Activated T-helper 1 cell treated with anti-CD3 and anti-CD28 coated beads, Interleukin-12 subunit alpha, Interleukin-12 subunit beta, Interleukin-2, Interleukin-4 antibody, amounts not matched to agents 30 ng/mL and 10 ng/mL and 1 ng/mL, durations not matched to agents 14 hours and 24 hours and 36 hours (primary cell): ENCODE measurements around the gene FBXO11. TPM values are rescaled to one million over a fixed set of nuclear protein-coding genes. Genes with fewer than 3 reads are reported as not detected.
A peak's percentile ranks its signal among the peaks of the same experiment; 100 is the strongest.

Experiments
- DNase-seq: peaks from one replicate; pipeline ENCODE4 v3.0.0; 2021; ENCODE audit warnings: low spot score
- H3K27ac Mint-ChIP-seq: one replicate; pipeline ENCODE4 v1.8.0; 2021; ENCODE audit warnings: mild to moderate bottlenecking, mixed read lengths
- H3K27me3 Mint-ChIP-seq: one replicate; pipeline ENCODE4 v1.8.0; 2022; ENCODE audit warnings: mild to moderate bottlenecking, moderate library complexity, mixed read lengths; ENCODE audit not compliant: insufficient read depth
- H3K36me3 Mint-ChIP-seq: one replicate; pipeline ENCODE4 v1.8.0; 2021; ENCODE audit warnings: low read depth, mixed read lengths
- H3K4me1 Mint-ChIP-seq: one replicate; pipeline ENCODE4 v1.8.0; 2021; ENCODE audit warnings: low read depth, mixed read lengths
- H3K4me3 Mint-ChIP-seq: one replicate; pipeline ENCODE4 v1.8.0; 2021; ENCODE audit warnings: mild to moderate bottlenecking, moderate library complexity, mixed read lengths
- H3K9me3 Mint-ChIP-seq: one replicate; pipeline ENCODE4 v1.8.0; 2021; ENCODE audit warnings: mixed read lengths
- intact Hi-C: fragments of 100-400 bp; cut with micrococcal nuclease; formaldehyde crosslinking; loops from one replicate; pipeline ENCODE4 v1.15.1; 2024
- total RNA-seq: library from RNA; stranded (reverse); gene quantifications from 2 replicates; pipeline ENCODE4 v1.2.3, GENCODE V29; 2022

FBXO11 gene
- total RNA-seq, 1 donor from 2014 or later = 56.1 TPM

DNA sequence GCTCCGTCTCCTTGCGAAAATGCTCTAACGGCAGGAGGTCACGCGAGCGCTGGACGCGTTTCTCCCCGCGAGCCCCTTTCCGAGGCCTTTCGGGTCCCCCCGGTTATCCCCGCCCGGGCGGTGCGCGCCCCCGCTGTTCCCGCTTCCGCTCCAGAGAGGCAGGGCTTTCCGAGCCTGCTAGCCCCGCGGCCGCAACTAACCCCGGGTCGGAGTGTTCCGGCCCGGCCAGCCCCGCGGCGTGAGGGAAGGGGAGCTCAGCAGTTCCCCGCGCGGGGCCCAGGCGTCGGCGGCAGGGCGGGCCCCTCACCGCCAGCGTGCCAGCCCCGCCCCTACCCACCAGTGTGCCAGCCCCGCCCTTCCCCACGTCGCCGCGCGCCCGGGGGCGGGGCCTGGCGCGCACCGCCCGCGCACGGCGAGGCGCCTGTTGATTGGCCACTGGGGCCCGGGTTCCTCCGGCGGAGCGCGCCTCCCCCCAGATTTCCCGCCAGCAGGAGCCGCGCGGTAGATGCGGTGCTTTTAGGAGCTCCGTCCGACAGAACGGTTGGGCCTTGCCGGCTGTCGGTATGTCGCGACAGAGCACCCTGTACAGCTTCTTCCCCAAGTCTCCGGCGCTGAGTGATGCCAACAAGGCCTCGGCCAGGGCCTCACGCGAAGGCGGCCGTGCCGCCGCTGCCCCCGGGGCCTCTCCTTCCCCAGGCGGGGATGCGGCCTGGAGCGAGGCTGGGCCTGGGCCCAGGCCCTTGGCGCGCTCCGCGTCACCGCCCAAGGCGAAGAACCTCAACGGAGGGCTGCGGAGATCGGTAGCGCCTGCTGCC is 123.4 kb downstream of the FBXO11 start, which contains the start of gene MSH6:
Gene MSH6, plus strand, starts transcription at position 475 of the 815 bp plus-strand sequence. Its CDS starts 89 bp downstream, at position 564.
- Mint-ChIP-seq H3K9me3 (no peaks in the 10 kb centered on the region), H3K27ac (peak within 1 kb of the TSS; percentile 84), H3K4me1 (peaks cover 21% of the 10 kb centered on the region), H3K27me3 (no peaks in the 10 kb centered on the region), H3K36me3 (peaks cover 10% of the 10 kb centered on the region), H3K4me3 (peak within 1 kb of the TSS; percentile 91)
- DNase-seq = peak; percentile 89
- intact Hi-C loops = loop anchor here (1.0 to 5.0 kb wide), 7 partner anchors 123 to 866 kb away; partner anchors contain the start of genes FBXO11 and MSH2

DNA sequence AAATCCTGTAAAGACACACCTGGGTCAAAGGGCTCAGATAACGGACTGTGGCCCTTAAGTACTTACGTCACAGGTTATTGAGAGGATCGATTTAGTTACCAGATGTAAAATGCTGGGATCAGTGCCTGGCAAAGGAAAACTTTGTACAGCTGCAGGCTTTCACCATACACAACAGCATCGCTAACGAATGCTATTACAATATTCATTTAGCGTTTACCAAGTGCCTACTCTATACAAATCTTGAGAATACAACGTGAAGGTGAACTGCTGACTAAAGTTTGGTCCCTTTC is 124.0 kb downstream of the FBXO11 start:
- Mint-ChIP-seq H3K27me3 (peaks cover 2% of the 10 kb centered on the region), H3K36me3 (peaks cover 10% of the 10 kb centered on the region), H3K9me3 (no peaks in the 10 kb centered on the region), H3K4me1 (peaks cover 21% of the 10 kb centered on the region), H3K27ac (peak overlapping the region; percentile 63), H3K4me3 (peak overlapping the region; percentile 83)
- DNase-seq = no peak
- intact Hi-C loops = loop anchor here (1.0 to 5.0 kb wide), 6 partner anchors 260 to 866 kb away; partner anchors contain the start of gene MSH2

DNA sequence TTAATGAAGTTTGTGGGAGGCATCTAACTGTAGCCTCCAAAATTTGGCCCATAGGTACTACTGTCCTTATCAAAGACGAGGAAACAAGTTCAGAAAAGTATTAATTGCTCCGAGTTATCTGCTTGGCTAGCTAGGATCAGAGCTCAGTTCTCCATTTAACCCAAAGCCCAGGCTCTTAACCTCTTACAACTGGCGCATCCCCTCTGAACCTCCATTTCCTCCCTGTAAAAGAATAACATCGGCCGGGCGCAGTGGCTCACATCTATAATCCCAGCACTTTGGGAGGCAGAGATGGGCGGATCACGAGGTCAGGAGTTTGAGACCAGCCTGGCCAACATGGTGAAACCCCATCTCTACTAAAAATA is 126.9 kb downstream of the FBXO11 start:
- no peak for DNase-seq
- H3K4me1 Mint-ChIP-seq = peaks cover 6% of the 10 kb centered on the region
- H3K9me3 Mint-ChIP-seq = no peaks in the 10 kb centered on the region
- no peaks in the 10 kb centered on the region for H3K36me3 Mint-ChIP-seq
- H3K27ac Mint-ChIP-seq = no peak overlapping the region
- H3K27me3 Mint-ChIP-seq = peaks cover 2% of the 10 kb centered on the region
- intact Hi-C loops = no loop called here
- H3K4me3 Mint-ChIP-seq = no peak overlapping the region

DNA sequence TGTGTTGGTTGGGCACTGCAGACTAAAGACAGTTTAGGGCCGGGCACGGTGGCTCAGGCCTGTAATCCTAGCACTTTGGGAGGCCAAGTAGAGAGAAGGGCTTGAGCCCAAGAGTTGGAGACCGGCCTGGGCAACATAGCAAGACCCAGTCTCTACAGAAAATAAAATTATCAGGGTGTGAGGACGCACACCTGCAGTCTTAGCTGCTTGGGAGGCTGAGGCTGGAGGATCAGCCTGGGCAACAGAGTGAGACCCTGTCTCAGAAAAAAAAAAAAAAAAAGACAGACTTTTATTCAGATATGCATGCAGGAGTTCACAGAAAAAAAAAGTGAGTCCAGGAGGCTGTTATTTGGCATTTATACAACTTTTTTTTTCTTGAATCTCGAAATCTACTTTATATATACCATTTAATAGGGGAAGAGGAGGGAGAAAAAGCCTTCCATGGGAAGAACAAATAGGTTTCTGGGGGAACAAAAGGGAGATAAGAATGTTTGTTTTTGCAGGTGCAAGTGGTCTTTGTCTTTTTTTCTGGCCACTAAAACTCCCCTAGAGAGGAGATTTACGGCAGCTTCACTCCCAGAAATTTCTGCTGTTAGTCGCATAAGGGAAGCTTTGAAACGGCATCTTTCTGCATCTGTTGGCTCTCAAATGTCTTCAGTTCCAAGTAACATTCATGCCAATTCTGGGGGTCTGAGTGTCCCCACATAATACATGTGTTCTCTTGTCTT is 127.4 kb downstream of the FBXO11 start:
- H3K27ac Mint-ChIP-seq = no peak overlapping the region
- peaks cover 2% of the 10 kb centered on the region for H3K27me3 Mint-ChIP-seq
- no peak overlapping the region for H3K4me3 Mint-ChIP-seq
- DNase-seq = no peak
- no peaks in the 10 kb centered on the region for H3K36me3 Mint-ChIP-seq
- intact Hi-C loops = no loop called here
- peaks cover 6% of the 10 kb centered on the region for H3K4me1 Mint-ChIP-seq
- H3K9me3 Mint-ChIP-seq = no peaks in the 10 kb centered on the region

DNA sequence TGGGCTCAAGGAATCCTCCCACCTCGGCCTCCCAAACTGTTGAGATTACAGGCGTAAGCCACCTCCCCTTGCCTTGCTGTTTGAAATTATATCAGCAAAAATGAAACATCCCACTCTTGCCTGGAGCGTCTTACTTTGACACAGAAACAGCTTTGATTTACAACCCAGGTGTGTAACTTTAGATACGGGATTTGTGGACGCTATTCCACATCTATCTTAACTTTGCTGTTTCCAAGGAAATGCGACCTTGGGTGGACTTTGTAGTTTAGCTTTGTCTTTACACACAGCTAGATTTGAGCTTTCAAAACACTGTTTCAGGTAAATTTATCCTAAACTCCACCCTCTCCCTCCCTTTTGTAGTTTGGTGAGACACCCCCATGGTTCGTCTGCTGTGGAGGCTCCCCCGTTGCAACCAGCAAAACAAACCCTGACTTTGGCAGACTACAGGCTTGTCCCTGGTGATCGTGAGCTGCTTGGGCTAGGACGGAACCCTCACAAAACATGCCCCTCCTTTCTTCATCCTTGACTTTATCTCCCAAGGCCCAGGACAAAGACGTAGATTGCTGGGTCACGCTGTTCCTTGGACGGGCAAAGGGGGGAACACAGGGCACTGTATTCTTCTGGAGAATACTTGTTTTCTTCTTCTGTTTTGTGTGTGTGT is 128.9 kb downstream of the FBXO11 start:
- peaks cover 5% of the 10 kb centered on the region for H3K4me1 Mint-ChIP-seq
- no peaks in the 10 kb centered on the region for H3K36me3 Mint-ChIP-seq
- peaks cover 2% of the 10 kb centered on the region for H3K27me3 Mint-ChIP-seq
- no peak for DNase-seq
- H3K4me3 Mint-ChIP-seq = no peak overlapping the region
- H3K27ac Mint-ChIP-seq = no peak overlapping the region
- no peaks in the 10 kb centered on the region for H3K9me3 Mint-ChIP-seq
- intact Hi-C loops = no loop called here

DNA sequence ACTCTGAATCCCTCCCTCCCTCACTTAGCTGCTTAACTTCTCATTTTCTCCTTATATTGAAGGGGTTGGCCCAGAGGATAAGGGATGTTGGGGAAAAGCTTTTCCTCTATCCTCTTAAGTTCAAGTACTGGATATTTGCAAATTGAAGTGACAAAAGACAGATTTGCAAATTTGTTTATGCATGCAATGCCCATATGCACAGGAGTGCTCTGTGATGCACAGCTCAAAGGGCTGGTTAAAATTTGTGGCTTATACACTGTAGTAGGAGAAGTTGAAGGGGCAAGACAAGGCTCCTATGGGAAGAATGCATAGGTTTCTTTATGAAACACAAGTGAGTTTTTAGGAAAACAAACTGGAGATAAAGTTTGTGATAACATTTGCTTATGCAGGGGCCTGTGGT is 131.7 kb downstream of the FBXO11 start:
- Mint-ChIP-seq H3K27ac (no peak overlapping the region), H3K4me1 (peaks cover 5% of the 10 kb centered on the region), H3K9me3 (no peaks in the 10 kb centered on the region), H3K4me3 (no peak overlapping the region), H3K27me3 (peaks cover 2% of the 10 kb centered on the region), H3K36me3 (no peaks in the 10 kb centered on the region)
- no peak for DNase-seq
- intact Hi-C loops = no loop called here

DNA sequence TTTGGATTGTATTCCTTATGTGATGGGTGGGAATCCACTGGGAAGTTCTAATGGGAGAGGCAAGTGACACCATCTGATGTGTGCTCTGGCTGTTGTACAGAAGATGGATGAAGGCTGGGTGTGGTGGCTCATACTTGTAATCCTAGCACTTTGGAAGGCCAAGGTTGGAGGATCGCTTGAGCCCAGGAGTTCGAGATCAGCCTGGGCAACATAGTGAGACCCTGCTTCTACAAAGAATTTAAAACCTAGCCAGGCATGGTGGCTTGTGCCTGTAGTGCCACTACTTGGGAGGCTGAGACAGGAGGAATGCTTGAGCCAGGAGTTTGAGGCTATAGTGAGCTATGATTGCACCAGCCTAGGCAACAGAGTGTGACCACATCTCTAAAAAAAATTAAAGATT is 134.0 kb downstream of the FBXO11 start:
- no peak overlapping the region for H3K4me3 Mint-ChIP-seq

DNA sequence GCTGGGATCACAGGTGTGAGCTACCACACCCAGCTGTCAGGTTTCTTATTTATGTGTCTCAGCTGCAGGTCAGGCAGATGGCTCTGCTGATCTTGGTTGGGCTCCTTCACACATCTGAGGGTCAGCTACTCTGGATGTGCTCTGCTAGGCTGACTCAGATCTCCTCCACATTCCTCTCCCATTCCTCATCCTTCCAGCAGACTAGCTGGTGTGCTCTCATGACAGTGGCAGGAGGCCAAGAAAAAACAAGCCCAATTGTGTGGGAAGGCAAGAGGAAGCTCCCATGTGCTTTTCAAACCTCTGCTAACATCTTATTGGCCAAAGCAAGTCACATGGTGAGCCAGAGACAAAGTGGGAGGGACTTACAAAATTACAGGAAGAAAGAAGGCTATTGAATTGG is 135.1 kb downstream of the FBXO11 start:
- DNase-seq = no peak
- H3K27ac Mint-ChIP-seq = no peak overlapping the region

More for the DNA sequence above, 134.0 kb downstream of the FBXO11 start:
- no peaks in the 10 kb centered on the region for H3K9me3 Mint-ChIP-seq
- no peaks in the 10 kb centered on the region for H3K36me3 Mint-ChIP-seq
- intact Hi-C loops = no loop called here
- H3K27me3 Mint-ChIP-seq = no peaks in the 10 kb centered on the region
- H3K27ac Mint-ChIP-seq = no peak overlapping the region
- DNase-seq = no peak
- peaks cover 11% of the 10 kb centered on the region for H3K4me1 Mint-ChIP-seq

DNA sequence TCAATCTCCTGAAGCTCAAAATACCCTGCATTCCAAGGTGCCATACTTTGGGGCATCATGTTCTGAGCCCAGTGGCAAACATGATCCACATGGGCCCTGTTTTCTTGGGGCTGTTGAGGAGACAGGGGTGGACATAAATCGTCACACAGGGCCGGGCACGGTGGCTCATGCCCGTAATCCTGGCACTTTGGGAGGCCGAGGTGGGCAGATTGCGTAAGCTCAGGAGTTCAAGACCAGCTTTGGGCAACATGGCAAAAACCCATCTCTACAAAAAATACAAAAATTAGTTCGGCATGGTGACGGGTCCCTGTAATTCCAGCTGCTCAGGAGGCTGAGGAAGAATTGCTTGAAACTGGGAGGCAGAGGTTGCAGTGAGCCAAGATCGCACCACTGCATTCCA is 137.0 kb downstream of the FBXO11 start:
- Mint-ChIP-seq H3K36me3 (no peaks in the 10 kb centered on the region), H3K4me1 (peaks cover 11% of the 10 kb centered on the region), H3K27ac (no peak overlapping the region), H3K4me3 (no peak overlapping the region), H3K27me3 (peaks cover 2% of the 10 kb centered on the region), H3K9me3 (no peaks in the 10 kb centered on the region)
- DNase-seq = no peak
- intact Hi-C loops = loop anchor here (5.0 to 10.0 kb wide), 4 partner anchors 115 to 332 kb away; no protein-coding TSS in a partner anchor

More for the DNA sequence above, 135.1 kb downstream of the FBXO11 start:
- Mint-ChIP-seq H3K36me3 (no peaks in the 10 kb centered on the region), H3K9me3 (no peaks in the 10 kb centered on the region), H3K4me1 (peaks cover 11% of the 10 kb centered on the region), H3K4me3 (no peak overlapping the region), H3K27me3 (peaks cover 2% of the 10 kb centered on the region)
- intact Hi-C loops = no loop called here

DNA sequence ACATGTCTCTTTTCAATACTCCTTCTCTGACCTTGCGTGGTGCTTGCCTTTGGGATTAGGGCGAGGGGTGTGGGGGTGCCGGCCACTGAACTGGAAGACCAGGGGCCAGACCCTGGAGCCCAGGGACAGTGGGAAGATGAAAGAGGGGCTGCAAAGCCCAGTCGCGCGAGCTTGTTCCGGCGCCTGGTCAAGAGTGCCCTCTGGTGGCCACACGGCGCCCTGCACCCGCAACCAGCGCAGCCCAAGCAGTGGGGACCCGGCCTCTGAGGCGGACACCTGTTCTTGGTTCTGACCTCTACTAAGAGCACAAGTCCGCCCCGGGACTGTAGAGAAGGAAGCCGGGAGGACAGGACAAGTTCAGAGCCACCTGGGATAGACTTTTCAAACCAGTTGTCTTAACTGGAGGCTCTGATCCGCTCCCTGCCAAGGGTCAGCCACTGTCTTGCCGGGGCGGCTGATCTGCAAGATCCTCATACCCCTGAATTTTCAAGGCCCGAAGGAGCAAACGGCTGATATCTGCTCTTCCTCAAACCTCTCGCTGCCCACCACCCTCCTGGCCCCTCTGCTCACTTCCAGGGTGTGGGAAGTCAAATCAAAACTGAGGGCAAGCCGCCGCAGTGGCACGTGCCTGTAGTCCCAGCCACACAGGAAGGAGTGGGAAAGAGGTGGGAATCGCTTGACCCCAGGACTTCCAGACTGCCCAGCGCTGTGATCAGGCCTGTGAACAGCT is 138.3 kb downstream of the FBXO11 start:
- no peaks in the 10 kb centered on the region for H3K9me3 Mint-ChIP-seq
- no peak overlapping the region for H3K27ac Mint-ChIP-seq
- intact Hi-C loops = loop anchor here (1.0 to 10.0 kb wide), 5 partner anchors 113 to 380 kb away; no protein-coding TSS in a partner anchor
- H3K4me3 Mint-ChIP-seq = no peak overlapping the region
- H3K27me3 Mint-ChIP-seq = peaks cover 2% of the 10 kb centered on the region
- no peaks in the 10 kb centered on the region for H3K36me3 Mint-ChIP-seq
- DNase-seq = peak; percentile 59
- H3K4me1 Mint-ChIP-seq = peaks cover 11% of the 10 kb centered on the region

DNA sequence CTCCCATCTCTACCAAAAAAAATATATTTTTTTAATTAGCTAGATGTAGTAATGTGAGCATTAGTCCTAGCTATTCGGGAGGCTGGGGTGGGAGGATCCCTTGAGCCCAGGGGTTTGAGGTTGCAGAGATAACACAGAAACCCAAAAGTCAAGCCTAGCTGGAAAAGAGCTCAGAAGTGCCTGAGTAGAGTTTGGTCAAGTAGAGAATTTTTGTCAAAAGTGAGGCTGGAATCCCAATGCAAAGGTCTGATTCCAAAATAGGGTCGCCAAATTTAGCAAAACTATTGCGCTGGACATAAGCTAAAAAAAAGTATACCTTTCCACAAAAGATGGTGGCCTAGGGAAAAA is 138.8 kb downstream of the FBXO11 start:
- Mint-ChIP-seq H3K27ac (no peak overlapping the region), H3K4me3 (no peak overlapping the region), H3K9me3 (no peaks in the 10 kb centered on the region)

DNA sequence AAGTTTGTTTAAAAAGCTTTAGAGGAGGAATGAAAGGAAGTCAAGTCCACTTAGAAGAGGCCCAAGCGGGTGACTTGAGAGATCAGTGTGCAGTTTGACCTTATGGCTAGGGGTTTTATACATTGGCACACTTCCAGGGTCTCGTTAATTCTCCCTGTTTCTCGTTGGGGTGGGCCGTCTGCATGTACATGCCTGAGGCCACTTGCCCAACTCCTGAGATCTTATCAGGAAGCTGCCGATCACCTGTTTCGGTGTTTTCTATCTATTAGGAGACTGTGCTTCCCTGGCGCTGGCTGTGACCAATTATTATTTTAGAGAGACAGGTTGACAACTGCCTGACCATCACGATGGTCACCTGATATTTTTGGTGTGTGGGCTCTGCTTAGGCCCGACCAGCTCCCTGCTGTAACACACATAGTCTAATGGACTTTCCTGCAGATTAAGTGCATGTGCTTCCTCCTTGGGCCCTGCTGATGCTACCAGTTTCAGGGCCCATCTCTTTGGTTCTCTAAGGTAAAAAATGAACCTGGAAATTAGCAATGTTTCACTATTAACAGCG is 154.4 kb downstream of the FBXO11 start:
- Mint-ChIP-seq H3K27ac (no peak overlapping the region), H3K4me1 (peaks cover 4% of the 10 kb centered on the region), H3K27me3 (no peaks in the 10 kb centered on the region), H3K9me3 (peaks cover 3% of the 10 kb centered on the region), H3K36me3 (no peaks in the 10 kb centered on the region), H3K4me3 (no peak overlapping the region)
- intact Hi-C loops = no loop called here
- DNase-seq = no peak

More for the DNA sequence above, 138.8 kb downstream of the FBXO11 start:
- Mint-ChIP-seq H3K36me3 (no peaks in the 10 kb centered on the region), H3K27me3 (peaks cover 2% of the 10 kb centered on the region), H3K4me1 (peaks cover 11% of the 10 kb centered on the region)
- no peak for DNase-seq
- intact Hi-C loops = loop anchor here (5.0 to 10.0 kb wide), 4 partner anchors 113 to 330 kb away; no protein-coding TSS in a partner anchor
